Measurements from ENCODE around the gene RNF114.
"Not testable (repeated sequence)": the region's sequence is repeated elsewhere in the genome, so short reads cannot be mapped to it uniquely, and the experiment has no call there.

Gene RNF114

DNA sequence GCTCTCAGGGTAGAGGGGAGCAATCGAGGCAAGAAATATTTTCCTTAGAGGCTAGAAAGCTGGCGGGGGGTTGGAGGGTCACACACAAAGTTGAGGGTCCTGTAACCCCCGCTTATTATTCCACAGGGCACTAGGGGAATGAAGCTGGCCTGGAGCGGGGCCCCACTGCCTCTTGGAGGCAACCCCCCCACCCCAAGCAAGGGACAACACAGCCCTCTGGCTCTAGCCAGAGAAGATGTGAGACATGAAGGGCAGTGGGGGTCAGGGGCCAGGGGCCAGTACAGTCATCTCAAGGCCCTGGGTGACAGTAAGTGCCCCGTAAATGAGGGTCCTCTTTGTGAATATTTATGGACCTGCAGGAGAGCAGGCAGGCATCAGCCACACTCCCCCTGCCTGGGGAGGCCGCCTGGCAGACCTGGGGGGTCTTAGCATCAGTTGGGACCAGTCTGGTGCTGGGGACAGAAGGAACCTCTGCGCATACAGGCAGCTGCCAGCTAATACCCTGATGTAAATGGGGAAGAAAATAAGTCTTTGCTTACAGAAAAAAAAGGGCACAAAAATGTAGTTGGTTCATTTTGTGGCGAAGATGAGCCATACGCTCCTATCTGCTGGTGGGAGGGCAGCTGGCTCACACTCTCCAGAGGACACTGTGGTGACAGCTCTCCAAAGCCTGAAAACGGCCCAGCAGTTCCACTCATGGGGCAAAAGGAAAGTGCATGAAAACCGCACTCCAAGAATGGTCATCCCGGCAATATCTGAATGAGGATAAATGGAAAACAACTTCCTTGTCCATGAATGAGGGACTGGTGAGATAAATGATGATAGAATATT is 42.7 kb upstream of the RNF114 start:
- TF ChIP-seq, protein P1, sequence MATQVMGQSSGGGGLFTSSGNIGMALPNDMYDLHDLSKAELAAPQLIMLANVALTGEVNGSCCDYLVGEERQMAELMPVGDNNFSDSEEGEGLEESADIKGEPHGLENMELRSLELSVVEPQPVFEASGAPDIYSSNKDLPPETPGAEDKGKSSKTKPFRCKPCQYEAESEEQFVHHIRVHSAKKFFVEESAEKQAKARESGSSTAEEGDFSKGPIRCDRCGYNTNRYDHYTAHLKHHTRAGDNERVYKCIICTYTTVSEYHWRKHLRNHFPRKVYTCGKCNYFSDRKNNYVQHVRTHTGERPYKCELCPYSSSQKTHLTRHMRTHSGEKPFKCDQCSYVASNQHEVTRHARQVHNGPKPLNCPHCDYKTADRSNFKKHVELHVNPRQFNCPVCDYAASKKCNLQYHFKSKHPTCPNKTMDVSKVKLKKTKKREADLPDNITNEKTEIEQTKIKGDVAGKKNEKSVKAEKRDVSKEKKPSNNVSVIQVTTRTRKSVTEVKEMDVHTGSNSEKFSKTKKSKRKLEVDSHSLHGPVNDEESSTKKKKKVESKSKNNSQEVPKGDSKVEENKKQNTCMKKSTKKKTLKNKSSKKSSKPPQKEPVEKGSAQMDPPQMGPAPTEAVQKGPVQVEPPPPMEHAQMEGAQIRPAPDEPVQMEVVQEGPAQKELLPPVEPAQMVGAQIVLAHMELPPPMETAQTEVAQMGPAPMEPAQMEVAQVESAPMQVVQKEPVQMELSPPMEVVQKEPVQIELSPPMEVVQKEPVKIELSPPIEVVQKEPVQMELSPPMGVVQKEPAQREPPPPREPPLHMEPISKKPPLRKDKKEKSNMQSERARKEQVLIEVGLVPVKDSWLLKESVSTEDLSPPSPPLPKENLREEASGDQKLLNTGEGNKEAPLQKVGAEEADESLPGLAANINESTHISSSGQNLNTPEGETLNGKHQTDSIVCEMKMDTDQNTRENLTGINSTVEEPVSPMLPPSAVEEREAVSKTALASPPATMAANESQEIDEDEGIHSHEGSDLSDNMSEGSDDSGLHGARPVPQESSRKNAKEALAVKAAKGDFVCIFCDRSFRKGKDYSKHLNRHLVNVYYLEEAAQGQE (IDR thresholded peaks at IDR 0.05; ENCODE audit: insufficient replicate concordance, low read depth), result no peak
- no peak for TF ChIP-seq GABPA (IDR thresholded peaks at IDR 0.05; ENCODE audit: low read depth)
- no peak for TF ChIP-seq POLR2AphosphoS5 (IDR thresholded peaks at IDR 0.05; ENCODE audit: low read depth)
- TF ChIP-seq SPI1 (IDR thresholded peaks at IDR 0.05; ENCODE audit: borderline replicate concordance, low read depth), result no peak
- TF ChIP-seq, protein P2, sequence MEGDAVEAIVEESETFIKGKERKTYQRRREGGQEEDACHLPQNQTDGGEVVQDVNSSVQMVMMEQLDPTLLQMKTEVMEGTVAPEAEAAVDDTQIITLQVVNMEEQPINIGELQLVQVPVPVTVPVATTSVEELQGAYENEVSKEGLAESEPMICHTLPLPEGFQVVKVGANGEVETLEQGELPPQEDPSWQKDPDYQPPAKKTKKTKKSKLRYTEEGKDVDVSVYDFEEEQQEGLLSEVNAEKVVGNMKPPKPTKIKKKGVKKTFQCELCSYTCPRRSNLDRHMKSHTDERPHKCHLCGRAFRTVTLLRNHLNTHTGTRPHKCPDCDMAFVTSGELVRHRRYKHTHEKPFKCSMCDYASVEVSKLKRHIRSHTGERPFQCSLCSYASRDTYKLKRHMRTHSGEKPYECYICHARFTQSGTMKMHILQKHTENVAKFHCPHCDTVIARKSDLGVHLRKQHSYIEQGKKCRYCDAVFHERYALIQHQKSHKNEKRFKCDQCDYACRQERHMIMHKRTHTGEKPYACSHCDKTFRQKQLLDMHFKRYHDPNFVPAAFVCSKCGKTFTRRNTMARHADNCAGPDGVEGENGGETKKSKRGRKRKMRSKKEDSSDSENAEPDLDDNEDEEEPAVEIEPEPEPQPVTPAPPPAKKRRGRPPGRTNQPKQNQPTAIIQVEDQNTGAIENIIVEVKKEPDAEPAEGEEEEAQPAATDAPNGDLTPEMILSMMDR (IDR thresholded peaks at IDR 0.05; ENCODE audit: insufficient read depth, low read length), result no peak
- DNase-seq (ENCODE audit: low read depth in 1 of 2, low spot score in 1 of 2), result peak in 1 of 2 experiments; percentile 34
- H3K4me3 ChIP-seq (replicated peaks; ENCODE audit: insufficient read depth, low read length), result no peak overlapping the region
- no peak overlapping the region for H3K27ac ChIP-seq (replicated peaks)
- no peaks in the 10 kb centered on the region for H3K27me3 ChIP-seq (ENCODE audit: insufficient read depth, poor library complexity, severe bottlenecking)

DNA sequence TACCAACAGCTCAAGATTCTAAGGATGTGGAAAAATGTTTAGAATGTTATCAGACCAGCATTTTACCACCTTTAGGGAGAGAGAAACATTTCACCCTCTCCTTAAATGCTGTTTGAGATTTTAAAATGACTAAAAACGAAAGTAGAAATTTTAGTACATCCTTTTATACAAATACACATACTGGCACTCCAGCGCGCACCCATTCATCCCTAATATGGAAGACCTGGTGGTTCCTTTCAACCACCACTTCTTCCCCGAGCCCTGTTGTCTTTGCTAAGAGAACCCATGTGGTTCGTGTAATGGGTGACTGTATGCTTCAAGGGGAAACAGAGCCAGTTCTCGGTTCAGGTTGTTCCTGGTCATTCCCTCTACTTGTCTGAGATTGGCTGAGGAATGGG is 42.1 kb upstream of the RNF114 start:
- Histone ChIP-seq H3K27me3 (ENCODE audit: insufficient read depth, poor library complexity, severe bottlenecking) (no peaks in the 10 kb centered on the region), H3K27ac (replicated peaks) (no peak overlapping the region), H3K4me3 (replicated peaks; ENCODE audit: insufficient read depth, low read length) (no peak overlapping the region)
- no peak for DNase-seq (ENCODE audit: low read depth in 1 of 2, low spot score in 1 of 2)
- TF ChIP-seq, protein P1 (IDR thresholded peaks at IDR 0.05; ENCODE audit: insufficient replicate concordance, low read depth), result no peak
- TF ChIP-seq POLR2AphosphoS5 (IDR thresholded peaks at IDR 0.05; ENCODE audit: low read depth), result no peak
- TF ChIP-seq, protein P2 (IDR thresholded peaks at IDR 0.05; ENCODE audit: insufficient read depth, low read length), result no peak
- TF ChIP-seq SPI1 (IDR thresholded peaks at IDR 0.05; ENCODE audit: borderline replicate concordance, low read depth), result no peak
- no peak for TF ChIP-seq GABPA (IDR thresholded peaks at IDR 0.05; ENCODE audit: low read depth)

DNA sequence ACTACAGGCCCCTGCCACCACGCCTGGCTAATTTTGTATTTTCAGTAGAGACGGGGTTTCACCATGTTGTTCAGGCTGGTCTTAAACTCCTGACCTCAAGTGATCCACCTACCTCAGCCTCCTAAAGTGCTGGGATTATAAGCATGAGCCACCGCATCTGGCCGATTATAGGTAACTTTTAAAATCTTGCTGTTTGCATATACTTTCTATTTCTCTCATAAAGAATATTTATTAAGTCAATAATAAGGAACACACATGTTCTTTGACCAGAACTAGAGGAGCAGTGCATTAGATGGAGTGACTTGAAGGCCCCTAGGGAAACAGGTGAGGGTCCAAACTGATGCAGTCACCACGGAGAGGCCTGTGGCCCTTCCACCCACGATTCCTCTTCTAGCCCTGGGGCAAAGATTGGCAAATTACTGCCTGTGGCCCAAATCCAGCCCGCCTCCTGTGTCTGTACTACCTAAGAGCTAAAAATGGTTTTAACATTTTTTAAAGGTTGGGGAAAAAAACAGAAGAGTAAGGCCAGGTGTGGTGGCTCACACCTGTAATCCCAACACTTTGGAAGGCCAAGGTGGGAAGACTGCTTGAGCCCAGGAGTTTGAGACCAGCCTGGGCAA is 40.6 kb upstream of the RNF114 start:
- DNase-seq (ENCODE audit: low read depth in 1 of 2, low spot score in 1 of 2); H3K4me3 ChIP-seq (replicated peaks; ENCODE audit: insufficient read depth, low read length); H3K27me3 ChIP-seq (ENCODE audit: insufficient read depth, poor library complexity, severe bottlenecking): not testable (repeated sequence)
- peak overlapping the region; percentile 56; the same call in 1 of the 2 replicates for H3K27ac ChIP-seq (replicated peaks)

- DNase-seq (ENCODE audit: low read depth in 1 of 2, low spot score in 1 of 2), result peak; percentile 65 to 86
- Histone ChIP-seq H3K4me3 (replicated peaks; ENCODE audit: insufficient read depth, low read length) (no peak overlapping the region), H3K27me3 (ENCODE audit: insufficient read depth, poor library complexity, severe bottlenecking) (no peaks in the 10 kb centered on the region), H3K27ac (replicated peaks) (peak overlapping the region; percentile 56)
- TF ChIP-seq, protein P1 (IDR thresholded peaks at IDR 0.05; ENCODE audit: insufficient replicate concordance, low read depth), result peak; percentile 34
- TF ChIP-seq, protein P2 (IDR thresholded peaks at IDR 0.05; ENCODE audit: insufficient read depth, low read length), result no peak
- peak; percentile 66; the same call in 1 of the 2 replicates for TF ChIP-seq POLR2AphosphoS5 (IDR thresholded peaks at IDR 0.05; ENCODE audit: low read depth)
Observed at GRCh38 chr20:49896204-49896603, 40.0 kb upstream of the RNF114 start.
